ENCODE results near the gene SLC29A4. TPM values are rescaled to one million over a fixed set of nuclear protein-coding genes. Genes with fewer than 3 reads are reported as not detected.
"Not testable (repeated sequence)": the region's sequence is repeated elsewhere in the genome, so short reads cannot be mapped to it uniquely, and the experiment has no call there.

The SLC29A4 gene
- total RNA-seq, 2 donors from 2014 or later: 0.14 to 0.21 TPM

DNA sequence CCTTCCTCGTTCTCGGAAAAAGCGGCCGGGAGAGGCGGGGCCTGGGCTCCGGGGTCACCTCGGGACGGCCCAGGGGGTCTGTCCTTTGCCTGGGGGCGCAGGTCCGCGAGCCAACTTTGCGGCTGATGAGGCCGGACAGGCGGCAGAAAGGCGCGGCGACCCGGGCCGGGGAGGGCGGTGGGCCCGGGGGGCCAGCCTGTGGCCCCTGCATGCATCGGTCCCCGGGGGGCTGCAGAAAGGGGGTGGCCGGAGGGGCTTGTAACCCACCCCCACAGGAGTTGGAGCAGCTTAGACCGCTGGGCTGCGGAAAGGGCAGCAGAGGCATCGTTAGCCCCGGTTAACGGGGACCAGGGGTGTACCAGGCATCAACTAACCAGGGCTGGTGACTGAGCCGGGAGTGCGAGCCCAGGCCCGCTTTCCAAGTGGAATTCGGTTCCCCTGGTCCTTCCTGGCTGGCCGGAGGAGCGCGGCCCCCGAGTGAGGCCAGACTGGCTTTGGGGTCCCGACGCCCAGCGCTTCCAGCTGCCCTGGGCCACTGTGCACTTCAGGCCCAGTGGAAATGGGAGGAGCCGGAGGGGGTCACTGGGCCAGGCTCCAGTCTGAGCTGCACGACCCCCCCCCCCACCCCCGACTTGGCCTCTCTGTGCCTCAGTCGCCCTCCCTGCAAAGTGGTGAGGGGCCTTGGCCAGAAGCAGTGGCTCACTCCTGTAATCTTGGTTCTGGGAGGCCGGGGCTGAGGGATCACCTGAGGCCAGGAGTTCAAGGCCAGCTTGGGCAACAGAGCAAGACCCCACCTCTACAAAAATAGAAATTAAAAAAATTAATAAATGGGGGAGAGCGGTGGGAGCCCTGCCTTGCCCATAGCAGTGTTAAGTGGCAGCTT lies 919 bp downstream of the SLC29A4 start:
- H3K9me3 ChIP-seq: no peaks in the 10 kb centered on the region
- H3K27me3 ChIP-seq (replicated peaks; ENCODE audit: insufficient read depth): no peaks in the 10 kb centered on the region
- H3K27ac ChIP-seq: no peak overlapping the region
- no peaks in the 10 kb centered on the region for H3K36me3 ChIP-seq
- peaks cover 5 to 14% of the 10 kb centered on the region in 2 donors for H3K4me1 ChIP-seq (ENCODE audit: control insufficient read depth in 1 of 2, low read depth in 2 of 2)
- DNase-seq (ENCODE audit: low spot score): no peak
- TF ChIP-seq, protein P1, sequence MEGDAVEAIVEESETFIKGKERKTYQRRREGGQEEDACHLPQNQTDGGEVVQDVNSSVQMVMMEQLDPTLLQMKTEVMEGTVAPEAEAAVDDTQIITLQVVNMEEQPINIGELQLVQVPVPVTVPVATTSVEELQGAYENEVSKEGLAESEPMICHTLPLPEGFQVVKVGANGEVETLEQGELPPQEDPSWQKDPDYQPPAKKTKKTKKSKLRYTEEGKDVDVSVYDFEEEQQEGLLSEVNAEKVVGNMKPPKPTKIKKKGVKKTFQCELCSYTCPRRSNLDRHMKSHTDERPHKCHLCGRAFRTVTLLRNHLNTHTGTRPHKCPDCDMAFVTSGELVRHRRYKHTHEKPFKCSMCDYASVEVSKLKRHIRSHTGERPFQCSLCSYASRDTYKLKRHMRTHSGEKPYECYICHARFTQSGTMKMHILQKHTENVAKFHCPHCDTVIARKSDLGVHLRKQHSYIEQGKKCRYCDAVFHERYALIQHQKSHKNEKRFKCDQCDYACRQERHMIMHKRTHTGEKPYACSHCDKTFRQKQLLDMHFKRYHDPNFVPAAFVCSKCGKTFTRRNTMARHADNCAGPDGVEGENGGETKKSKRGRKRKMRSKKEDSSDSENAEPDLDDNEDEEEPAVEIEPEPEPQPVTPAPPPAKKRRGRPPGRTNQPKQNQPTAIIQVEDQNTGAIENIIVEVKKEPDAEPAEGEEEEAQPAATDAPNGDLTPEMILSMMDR (IDR thresholded peaks at IDR 0.05): no peak
- peak overlapping the region; percentile 72 for H3K4me3 ChIP-seq
- ATAC-seq (ENCODE audit: insufficient number of reproducible peaks, low FRiP score, low read depth): no peak

DNA sequence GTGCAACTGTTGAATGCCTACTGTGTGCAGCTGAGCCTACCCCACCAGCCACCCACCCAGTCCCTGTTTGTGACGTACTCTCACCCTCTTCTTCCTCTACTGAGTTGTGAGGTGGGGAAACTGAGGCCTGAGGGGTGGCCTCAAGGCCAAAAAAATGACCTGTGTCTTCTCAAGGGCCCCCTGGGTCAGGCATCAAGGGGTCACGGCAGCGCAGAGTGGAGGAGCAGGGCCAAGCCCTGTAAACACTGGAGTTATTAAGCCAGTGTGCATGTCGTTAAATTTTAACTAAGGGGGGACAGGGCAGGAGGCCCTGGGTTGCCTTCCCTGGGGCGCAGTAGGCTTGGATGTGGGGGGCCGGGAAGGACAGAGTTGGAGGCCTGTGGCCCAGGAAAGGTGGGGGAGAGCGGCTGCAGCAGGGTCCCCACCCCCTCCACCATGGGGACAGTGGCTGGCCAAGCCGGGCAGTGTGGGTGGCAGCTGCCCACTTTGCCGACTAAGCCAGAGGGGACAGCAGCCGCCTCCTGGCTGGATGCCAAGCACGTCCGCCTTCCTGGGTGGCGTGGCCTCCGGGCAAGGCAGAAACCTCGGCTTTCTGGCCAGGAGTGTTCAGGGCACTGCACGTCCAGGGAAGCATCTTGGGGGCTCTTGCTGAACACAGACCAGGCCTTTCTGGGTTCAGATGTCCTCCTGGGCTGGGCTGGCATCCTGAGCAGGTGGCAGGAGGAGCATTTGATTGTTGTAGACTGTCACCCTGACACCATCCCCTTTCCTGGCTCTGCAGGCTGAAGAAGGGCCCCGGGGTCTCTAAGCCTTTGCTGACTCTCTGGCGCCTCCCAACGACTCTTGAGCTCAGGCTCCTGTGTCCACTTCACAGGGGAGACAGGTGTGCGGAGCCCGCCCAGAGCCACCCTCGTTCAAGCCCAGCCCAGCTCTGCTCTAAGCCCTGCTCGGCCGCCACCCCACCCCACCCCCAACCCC lies 1.9 kb downstream of the SLC29A4 start:
- H3K4me1 ChIP-seq (ENCODE audit: control insufficient read depth in 1 of 2, low read depth in 2 of 2): peaks cover 5 to 14% of the 10 kb centered on the region in 2 donors
- no peak for DNase-seq (ENCODE audit: low spot score)
- no peak overlapping the region for H3K4me3 ChIP-seq
- H3K36me3 ChIP-seq: no peaks in the 10 kb centered on the region
- TF ChIP-seq, protein P1 (IDR thresholded peaks at IDR 0.05): no peak
- ATAC-seq (ENCODE audit: insufficient number of reproducible peaks, low FRiP score, low read depth): no peak
- H3K27me3 ChIP-seq (replicated peaks; ENCODE audit: insufficient read depth): no peaks in the 10 kb centered on the region
- no peaks in the 10 kb centered on the region for H3K9me3 ChIP-seq
- H3K27ac ChIP-seq: no peak overlapping the region

DNA sequence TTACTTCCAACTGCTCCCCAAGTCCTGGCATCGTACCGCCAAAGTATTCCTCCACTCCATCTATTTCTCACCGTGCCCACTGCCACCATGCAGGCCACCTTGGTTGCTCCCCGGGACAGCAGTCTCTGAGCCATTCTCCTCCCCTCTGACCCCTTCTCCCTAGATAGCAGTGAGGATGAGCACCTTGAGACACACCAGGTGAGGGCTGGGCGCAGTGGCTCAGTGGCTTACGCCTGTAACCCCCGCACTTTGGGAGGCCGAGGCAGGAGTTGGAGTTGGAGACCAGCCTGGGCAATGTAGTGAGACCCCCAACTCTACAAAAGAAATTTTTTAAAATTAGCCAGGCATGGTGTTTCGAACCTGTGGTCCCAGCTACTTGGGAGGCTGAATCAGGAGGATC lies 4.2 kb downstream of the SLC29A4 start:
- DNase-seq (ENCODE audit: low spot score) (no peak), ATAC-seq (ENCODE audit: insufficient number of reproducible peaks, low FRiP score, low read depth) (no peak)
- no peaks in the 10 kb centered on the region for H3K36me3 ChIP-seq
- H3K4me3 ChIP-seq: no peak overlapping the region
- peaks cover 5 to 14% of the 10 kb centered on the region in 2 donors for H3K4me1 ChIP-seq (ENCODE audit: control insufficient read depth in 1 of 2, low read depth in 2 of 2)
- no peak overlapping the region for H3K27ac ChIP-seq
- H3K27me3 ChIP-seq (replicated peaks; ENCODE audit: insufficient read depth): no peaks in the 10 kb centered on the region
- no peaks in the 10 kb centered on the region for H3K9me3 ChIP-seq
- TF ChIP-seq, protein P1 (IDR thresholded peaks at IDR 0.05): no peak

DNA sequence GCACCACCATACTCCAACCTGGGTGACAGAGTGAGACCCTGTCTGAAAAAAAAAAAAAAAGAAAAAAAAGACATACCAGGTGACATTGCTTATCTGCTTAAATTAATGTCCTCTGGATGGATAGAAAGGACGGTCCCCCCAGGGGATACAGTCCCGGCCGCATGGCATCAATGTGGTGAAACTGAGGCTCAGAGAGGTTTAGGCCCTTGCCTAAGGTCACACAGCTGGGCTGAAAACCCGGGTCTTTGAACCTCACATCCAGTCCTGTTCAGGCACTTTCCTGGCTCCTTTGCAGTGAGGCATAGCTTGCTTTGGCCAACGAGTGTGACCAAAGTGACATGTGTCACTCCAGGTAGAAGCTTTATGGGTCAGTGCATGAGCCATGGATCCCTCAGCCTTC lies 4.6 kb downstream of the SLC29A4 start:
- H3K27me3 ChIP-seq (replicated peaks; ENCODE audit: insufficient read depth); ATAC-seq (ENCODE audit: insufficient number of reproducible peaks, low FRiP score, low read depth); H3K36me3 ChIP-seq; DNase-seq (ENCODE audit: low spot score); H3K27ac ChIP-seq; H3K4me3 ChIP-seq; H3K9me3 ChIP-seq: not testable (repeated sequence)
- peaks cover 5 to 14% of the 10 kb centered on the region in 2 donors for H3K4me1 ChIP-seq (ENCODE audit: control insufficient read depth in 1 of 2, low read depth in 2 of 2)

DNA sequence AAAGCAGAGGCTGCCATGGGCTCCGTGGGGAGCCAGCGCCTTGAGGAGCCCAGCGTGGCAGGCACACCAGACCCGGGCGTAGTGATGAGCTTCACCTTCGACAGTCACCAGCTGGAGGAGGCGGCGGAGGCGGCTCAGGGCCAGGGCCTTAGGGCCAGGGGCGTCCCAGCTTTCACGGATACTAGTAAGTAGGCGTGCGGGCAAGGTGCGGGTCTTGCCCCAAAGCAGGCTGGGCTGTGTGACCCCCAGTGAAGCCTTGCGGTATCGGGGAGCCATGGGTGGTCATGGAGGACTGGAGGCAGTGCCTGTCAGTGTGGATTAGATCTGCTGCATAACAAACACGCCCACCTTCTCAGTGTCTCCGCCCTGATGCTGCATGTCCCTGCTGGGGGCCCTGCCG lies 5.1 kb downstream of the SLC29A4 start:
- no peak overlapping the region for H3K4me3 ChIP-seq
- ATAC-seq (ENCODE audit: insufficient number of reproducible peaks, low FRiP score, low read depth): no peak
- TF ChIP-seq, protein P1 (IDR thresholded peaks at IDR 0.05): no peak

DNA sequence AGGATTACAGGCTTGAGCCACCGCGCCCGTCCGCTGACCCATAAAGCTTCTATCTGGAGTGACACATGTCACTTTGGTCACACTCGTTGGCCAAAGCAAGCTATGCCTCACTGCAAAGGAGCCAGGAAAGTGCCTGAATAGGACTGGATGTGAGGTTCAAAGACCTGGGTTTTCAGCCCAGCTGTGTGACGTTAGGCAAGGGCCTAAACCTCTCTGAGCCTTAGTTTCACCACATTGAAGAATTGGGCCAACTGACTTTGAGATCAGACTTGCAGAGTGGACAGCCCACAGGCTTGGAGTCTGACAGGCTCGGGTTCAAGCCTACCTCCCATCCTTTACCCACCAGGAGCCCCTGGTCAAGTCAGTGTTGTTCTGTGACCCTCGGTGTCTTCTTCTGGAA lies 5.8 kb downstream of the SLC29A4 start:
- not testable (repeated sequence) for H3K27ac ChIP-seq; H3K36me3 ChIP-seq; ATAC-seq (ENCODE audit: insufficient number of reproducible peaks, low FRiP score, low read depth); H3K4me3 ChIP-seq; H3K9me3 ChIP-seq; DNase-seq (ENCODE audit: low spot score); H3K27me3 ChIP-seq (replicated peaks; ENCODE audit: insufficient read depth); H3K4me1 ChIP-seq (ENCODE audit: control insufficient read depth in 1 of 2, low read depth in 2 of 2)

More for the DNA sequence above, 5.1 kb downstream of the SLC29A4 start:
- H3K27me3 ChIP-seq (replicated peaks; ENCODE audit: insufficient read depth): no peaks in the 10 kb centered on the region
- no peaks in the 10 kb centered on the region for H3K9me3 ChIP-seq
- no peak overlapping the region for H3K27ac ChIP-seq
- peaks cover 5 to 14% of the 10 kb centered on the region in 2 donors for H3K4me1 ChIP-seq (ENCODE audit: control insufficient read depth in 1 of 2, low read depth in 2 of 2)
- no peak for DNase-seq (ENCODE audit: low spot score)
- H3K36me3 ChIP-seq: no peaks in the 10 kb centered on the region

Measured in thoracic aorta (tissue), 2 donors.